Retina (tissue), 1 donor: ENCODE data around the gene FGF22.
A peak's percentile ranks its signal among the peaks of the same experiment; 100 is the strongest.
"Not testable (repeated sequence)": the region's sequence is repeated elsewhere in the genome, so short reads cannot be mapped to it uniquely, and the experiment has no call there.

Source experiments
- DNase-seq: peaks from one replicate; pipeline ENCODE4 v3.0.0-alpha.2; 2016

Gene FGF22

GRCh38 chr19:607301-608154 is 32.2 kb upstream of the FGF22 start:
- no peak for DNase-seq

GRCh38 chr19:608155-609003 is 31.3 kb upstream of the FGF22 start:
- no peak for DNase-seq

GRCh38 chr19:609004-609346 is 30.7 kb upstream of the FGF22 start:
- DNase-seq, result no peak

- DNase-seq, result no peak
Measured at GRCh38 chr19:610071-610800, 29.4 kb upstream of the FGF22 start.

- DNase-seq, result peak; percentile 68
Measured at GRCh38 chr19:610801-611480, 28.7 kb upstream of the FGF22 start.

GRCh38 chr19:611481-611868 is 28.2 kb upstream of the FGF22 start:
- no peak for DNase-seq

GRCh38 chr19:612941-613340 is 26.7 kb upstream of the FGF22 start:
- DNase-seq, result no peak

- no peak for DNase-seq
Measured at GRCh38 chr19:613732-614567, 25.7 kb upstream of the FGF22 start.

GRCh38 chr19:615619-616018 is 24.1 kb upstream of the FGF22 start:
- DNase-seq, result peak; percentile 62

- DNase-seq, result no peak
Measured at GRCh38 chr19:616062-616700, 23.5 kb upstream of the FGF22 start.

- DNase-seq, result no peak
Measured at GRCh38 chr19:616747-617526, 22.7 kb upstream of the FGF22 start.

GRCh38 chr19:617551-618246 is 22.0 kb upstream of the FGF22 start:
- no peak for DNase-seq

GRCh38 chr19:618247-618619 is 21.4 kb upstream of the FGF22 start:
- DNase-seq, result no peak

GRCh38 chr19:618674-619285 is 20.9 kb upstream of the FGF22 start:
- no peak for DNase-seq

- DNase-seq, result no peak
Measured at GRCh38 chr19:619286-620002, 20.2 kb upstream of the FGF22 start.

GRCh38 chr19:620166-620862 is 19.4 kb upstream of the FGF22 start:
- no peak for DNase-seq

GRCh38 chr19:621191-621590 is 18.5 kb upstream of the FGF22 start:
- not testable (repeated sequence) for DNase-seq

- no peak for DNase-seq
Measured at GRCh38 chr19:621819-622218, 17.9 kb upstream of the FGF22 start.
